Measurements from ENCODE around the gene CARD8. TPM values are rescaled to one million over a fixed set of nuclear protein-coding genes. Genes with fewer than 3 reads are reported as not detected.

Gene CARD8
- 16.5 and 20.0 TPM in 2 replicates for total RNA-seq

GRCh38 chr19:48255376-48256303 is at the start of gene CARD8:
TSS of gene CARD8 (minus strand) at chr19:48255912. CDS start at chr19:48241020, 14,892 bp downstream.

GRCh38 chr19:48169939-48170803 is 85.5 kb downstream of the CARD8 start, which contains the start of the genes LIG1 and ZSWIM9:
TSS of gene LIG1 (minus strand) at chr19:48170344. CDS start at chr19:48165566, 4,778 bp downstream.
TSS of gene ZSWIM9 (plus strand) at chr19:48170680. CDS start at chr19:48171803, 1,123 bp downstream.

Other genes with a start within 250 kb of the CARD8 start
- not detected in 2 replicates for gene CABP5, start 211.8 kb downstream of the CARD8 start, total RNA-seq
- 22.1 and 57.8 TPM in 2 replicates for gene PLA2G4C, start 145.1 kb downstream of the CARD8 start, total RNA-seq
- gene LIG1, start 85.6 kb downstream of the CARD8 start, total RNA-seq: 27.2 and 52.7 TPM in 2 replicates
- 1.4 and 2.1 TPM in 2 replicates for gene ZSWIM9, start 85.2 kb downstream of the CARD8 start, total RNA-seq
- gene ZNF114, start 14.2 kb upstream of the CARD8 start, total RNA-seq: 0.13 and 0.37 TPM in 2 replicates
- 427 and 575 TPM in 2 replicates for gene EMP3, start 69.6 kb upstream of the CARD8 start, total RNA-seq
- gene TMEM143, start 108.0 kb upstream of the CARD8 start, total RNA-seq: 3.4 and 4.2 TPM in 2 replicates
- not detected in 2 replicates for gene SYNGR4, start 108.5 kb upstream of the CARD8 start, total RNA-seq
- gene KDELR1, start 135.6 kb upstream of the CARD8 start, total RNA-seq: 46.0 and 66.4 TPM in 2 replicates
- under 0.01 and 0.12 TPM in 2 replicates for gene GRIN2D, start 137.8 kb upstream of the CARD8 start, total RNA-seq
- 17.2 and 19.7 TPM in 2 replicates for gene GRWD1, start 190.1 kb upstream of the CARD8 start, total RNA-seq
- gene KCNJ14, start 199.7 kb upstream of the CARD8 start, total RNA-seq: 0.25 and 0.26 TPM in 2 replicates
- 33.4 and 42.8 TPM in 2 replicates for gene CYTH2, start 213.5 kb upstream of the CARD8 start, total RNA-seq

Data from aortic smooth muscle cell (primary cell).